B cell (primary cell): Measurements from ENCODE around the gene STMN3. TPM values are rescaled to one million over a fixed set of nuclear protein-coding genes. Genes with fewer than 3 reads are reported as not detected.

ENCODE experiments used
- ATAC-seq: fragments of 200-7000 bp; cut with Tn5 transposase; one replicate; pipeline ENCODE4 v1.10.0; 2021; ENCODE audit warnings: low read depth, mild to moderate bottlenecking, moderate number of reproducible peaks, moderate library complexity
- CTCF ChIA-PET: fragments of 350-600 bp; sonication (Branson Sonifier 250); formaldehyde crosslinking; loops from one replicate; lab custom pipeline; 2021; ENCODE audit warnings: antibody characterized with exemption, inconsistent platforms; lab: Charles Lee
- POLR2A ChIA-PET: fragments of 350-600 bp; sonication (Branson Sonifier 250); formaldehyde crosslinking; loops from one replicate; lab custom pipeline; 2021; ENCODE audit warnings: antibody characterized with exemption; lab: Charles Lee
- DNase-seq: peaks from one replicate; pipeline ENCODE4 v3.0.0; 2013
- H2AFZ ChIP-seq: 2 replicates; pipeline ENCODE4 v1.6.1; 2012; ENCODE audit warnings: mild to moderate bottlenecking, low read depth, low read length; ENCODE audit not compliant: insufficient read depth, poor library complexity, severe bottlenecking
- H3K27ac ChIP-seq, 2 donors: 1 replicate in 1 of 2; 2 replicates in 1 of 2; pipeline ENCODE4 v1.5.1; 2012 to 2013; ENCODE audit warnings: low read length in 2 of 2, mild to moderate bottlenecking in 2 of 2, moderate library complexity in 1 of 2
- H3K27me3 ChIP-seq, 4 experiments: fragments of 200-600 bp in 1 of 4; sonication (generic) in 1 of 4; replicated peaks in 1 of 4; 1 replicate in 2 of 4; 2 replicates in 2 of 4; pipeline versions ENCODE4 v1.6.1 to v1.7.0; 2013 to 2016; ENCODE audit warnings: low read length in 3 of 4, mild to moderate bottlenecking in 2 of 4, mixed read lengths in 1 of 4, moderate library complexity in 1 of 4; ENCODE audit not compliant: insufficient read depth in 4 of 4, control insufficient read depth in 3 of 4; ENCODE audit errors: control extremely low read depth in 1 of 4
- H3K36me3 ChIP-seq, 2 experiments: replicated peaks in 1 of 2; 1 replicate in 1 of 2; 2 replicates in 1 of 2; pipeline versions ENCODE4 v1.6.1 to v1.7.1; 2013; ENCODE audit warnings: low read length in 1 of 2; ENCODE audit not compliant: insufficient read depth in 2 of 2, control insufficient read depth in 1 of 2; ENCODE audit errors: control extremely low read depth in 1 of 2, extremely low read depth in 1 of 2
- H3K4me1 ChIP-seq, 2 donors: fragments of 200-600 bp in 1 of 2; sonication (generic) in 1 of 2; 1 replicate in 1 of 2; 2 replicates in 1 of 2; pipeline versions ENCODE4 v1.5.1 to v1.6.1; 2013 to 2017; ENCODE audit warnings: low read length in 2 of 2; ENCODE audit not compliant: control insufficient read depth in 2 of 2, insufficient read depth in 2 of 2
- H3K4me2 ChIP-seq: replicated peaks from 2 replicates; pipeline ENCODE3; 2012; ENCODE audit warnings: mild to moderate bottlenecking, low read depth, low read length; ENCODE audit not compliant: poor library complexity, severe bottlenecking
- H3K4me3 ChIP-seq, 5 experiments: fragments of 200-600 bp in 1 of 5; sonication (generic) in 1 of 5; 1 replicate in 3 of 5; 2 replicates in 2 of 5; pipeline versions ENCODE4 v1.5.1 to v1.7.0; 2011 to 2016; ENCODE audit warnings: low read length in 4 of 5, mild to moderate bottlenecking in 4 of 5, low read depth in 2 of 5, control low read depth in 1 of 5, moderate library complexity in 1 of 5; ENCODE audit not compliant: insufficient read depth in 1 of 5; ENCODE audit errors: control extremely low read depth in 1 of 5, extremely low read depth in 1 of 5
- H3K79me2 ChIP-seq: fragments of 200-600 bp; sonication (generic); one replicate; pipeline ENCODE4 v1.6.0; 2016; ENCODE audit warnings: low read length; ENCODE audit not compliant: control insufficient read depth, insufficient read depth
- H3K9ac ChIP-seq: fragments of 200-600 bp; sonication (generic); 2 replicates; pipeline ENCODE4 v1.6.1; 2017; ENCODE audit warnings: mild to moderate bottlenecking, low read length, moderate library complexity
- H3K9me3 ChIP-seq, 3 donors: one replicate each; pipeline versions ENCODE4 v1.6.1 to v1.7.1; 2013; ENCODE audit warnings: low read length in 2 of 3; ENCODE audit not compliant: control insufficient read depth in 2 of 3, insufficient read depth in 1 of 3; ENCODE audit errors: control extremely low read depth in 1 of 3
- H4K20me1 ChIP-seq: 2 replicates; pipeline ENCODE4 v1.6.0; 2012; ENCODE audit warnings: mild to moderate bottlenecking, low read length; ENCODE audit not compliant: insufficient read depth, control insufficient read depth, poor library complexity, severe bottlenecking
- H3K27ac Mint-ChIP-seq: one replicate; pipeline ENCODE4 v1.8.0; 2021; ENCODE audit warnings: mixed read lengths
- H3K27me3 Mint-ChIP-seq: one replicate; pipeline ENCODE4 v1.8.0; 2021; ENCODE audit warnings: mixed read lengths
- H3K4me1 Mint-ChIP-seq: one replicate; pipeline ENCODE4 v1.8.0; 2021; ENCODE audit warnings: mixed read lengths
- H3K4me3 Mint-ChIP-seq: one replicate; pipeline ENCODE4 v1.8.0; 2021; ENCODE audit warnings: mixed read lengths
- H3K9me3 Mint-ChIP-seq: one replicate; pipeline ENCODE4 v1.8.0; 2022; ENCODE audit warnings: mixed read lengths; ENCODE audit not compliant: insufficient read depth
- EZH2 ChIP-seq: IDR thresholded peaks from 2 replicates; pipeline ENCODE4 v1.6.1; 2012; ENCODE audit warnings: borderline replicate concordance, low read depth, mild to moderate bottlenecking, moderate library complexity, low read length; ENCODE audit not compliant: insufficient read depth, poor library complexity, severe bottlenecking
- WGBS: methylation state at CpG from one replicate; pipeline ENCODE4 v1.1.5; 2013; ENCODE audit warnings: missing lambda C conversion rate; ENCODE audit not compliant: insufficient coverage; 5-methylcytosine and 5-hydroxymethylcytosine counted together
- intact Hi-C: fragments of 100-400 bp; cut with micrococcal nuclease; formaldehyde crosslinking; loops from one replicate; pipeline ENCODE4 v1.10.0; 2022
- polyA plus RNA-seq: library from polyadenylated mRNA; depleted of rRNA; stranded (reverse); fragments of >200 nt; gene quantifications from 2 replicates; pipeline ENCODE4 v1.2.3, GENCODE V29; 2012
- total RNA-seq, 2 donors: library from RNA; stranded (reverse); fragments of 120-200 nt in 1 of 2; gene quantifications; 1 replicate in 1 of 2; 2 replicates in 1 of 2; pipeline versions ENCODE4 v1.2.3 to v1.2.4, GENCODE V29; 2013 to 2022
- TF ChIP-seq, protein P1 (sequence below): fragments of 200-600 bp; IDR thresholded peaks from one replicate; pipeline ENCODE4 v1.8.0; 2022; ENCODE audit warnings: antibody characterized with exemption, mild to moderate bottlenecking

Gene STMN3
- total and polyA plus RNA-seq, 2 donors (not counting 1 experiment from before 2014, with no cell fraction given), result 35.0 to 59.4 TPM

DNA sequence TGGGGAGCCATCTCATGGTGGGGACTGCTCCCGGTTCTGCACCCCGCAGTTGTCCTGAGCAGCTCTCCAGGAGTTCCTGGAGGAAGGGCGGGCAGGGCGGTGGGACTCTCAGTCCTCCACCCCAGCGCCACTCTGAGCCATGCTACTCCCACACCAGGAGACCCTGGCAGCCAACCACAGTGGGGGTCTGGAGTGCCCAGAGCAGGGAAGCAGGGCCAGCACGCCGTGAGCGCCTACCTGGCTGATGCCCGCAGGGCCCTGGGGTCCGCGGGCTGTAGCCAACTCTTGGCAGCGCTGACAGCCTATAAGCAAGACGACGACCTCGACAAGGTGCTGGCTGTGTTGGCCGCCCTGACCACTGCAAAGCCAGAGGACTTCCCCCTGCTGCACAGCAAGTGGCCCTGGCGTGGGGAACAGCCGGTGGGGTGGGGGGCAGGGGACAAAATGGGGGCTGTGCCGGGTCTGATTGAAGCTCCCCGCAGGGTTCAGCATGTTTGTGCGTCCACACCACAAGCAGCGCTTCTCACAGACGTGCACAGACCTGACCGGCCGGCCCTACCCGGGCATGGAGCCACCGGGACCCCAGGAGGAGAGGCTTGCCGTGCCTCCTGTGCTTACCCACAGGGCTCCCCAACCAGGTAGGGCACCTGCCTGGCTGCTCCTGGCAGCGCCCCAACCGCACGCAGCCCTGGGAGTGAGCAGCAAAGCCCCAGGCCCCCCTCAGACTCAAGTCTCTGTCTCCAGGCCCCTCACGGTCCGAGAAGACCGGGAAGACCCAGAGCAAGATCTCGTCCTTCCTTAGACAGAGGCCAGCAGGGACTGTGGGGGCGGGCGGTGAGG is 41.6 kb upstream of the STMN3 start:
- TF ChIP-seq, protein P1, sequence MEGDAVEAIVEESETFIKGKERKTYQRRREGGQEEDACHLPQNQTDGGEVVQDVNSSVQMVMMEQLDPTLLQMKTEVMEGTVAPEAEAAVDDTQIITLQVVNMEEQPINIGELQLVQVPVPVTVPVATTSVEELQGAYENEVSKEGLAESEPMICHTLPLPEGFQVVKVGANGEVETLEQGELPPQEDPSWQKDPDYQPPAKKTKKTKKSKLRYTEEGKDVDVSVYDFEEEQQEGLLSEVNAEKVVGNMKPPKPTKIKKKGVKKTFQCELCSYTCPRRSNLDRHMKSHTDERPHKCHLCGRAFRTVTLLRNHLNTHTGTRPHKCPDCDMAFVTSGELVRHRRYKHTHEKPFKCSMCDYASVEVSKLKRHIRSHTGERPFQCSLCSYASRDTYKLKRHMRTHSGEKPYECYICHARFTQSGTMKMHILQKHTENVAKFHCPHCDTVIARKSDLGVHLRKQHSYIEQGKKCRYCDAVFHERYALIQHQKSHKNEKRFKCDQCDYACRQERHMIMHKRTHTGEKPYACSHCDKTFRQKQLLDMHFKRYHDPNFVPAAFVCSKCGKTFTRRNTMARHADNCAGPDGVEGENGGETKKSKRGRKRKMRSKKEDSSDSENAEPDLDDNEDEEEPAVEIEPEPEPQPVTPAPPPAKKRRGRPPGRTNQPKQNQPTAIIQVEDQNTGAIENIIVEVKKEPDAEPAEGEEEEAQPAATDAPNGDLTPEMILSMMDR, result no peak
- TF ChIP-seq EZH2, result no peak
- intact Hi-C loops, result no loop called here
- Histone ChIP-seq H3K4me3 (no peak overlapping the region), H3K4me2 (no peak overlapping the region), H3K36me3 (peaks cover 0 to 5% of the 10 kb centered on the region in 2 experiments), H4K20me1 (peaks cover 51% of the 10 kb centered on the region), H3K27ac (no peak overlapping the region), H3K9ac (no peak overlapping the region), H2AFZ (no peak overlapping the region), H3K4me1 (peaks cover 18% of the 10 kb centered on the region in 2 donors), H3K79me2 (peaks cover 25% of the 10 kb centered on the region), H3K9me3 (peaks cover 0 to 5% (median 0%) of the 10 kb centered on the region in 3 donors), H3K27me3 (peaks cover 0 to 3% (median 0%) of the 10 kb centered on the region in 4 experiments)
- Mint-ChIP-seq H3K4me3 (no peak overlapping the region), H3K9me3 (no peaks in the 10 kb centered on the region), H3K27me3 (no peaks in the 10 kb centered on the region), H3K4me1 (peaks cover 16% of the 10 kb centered on the region), H3K27ac (no peak overlapping the region)
- ATAC-seq (no peak), DNase-seq (peak; percentile 9)
- POLR2A ChIA-PET, result no interaction called here
- CTCF ChIA-PET, result no interaction called here
- 98% methylated on average over 37 of the region's 37 CpGs for WGBS
